CD4-positive, alpha-beta T cell treated with Interleukin-17A for 1 hour (primary cell): ENCODE results near the gene FLNB.

Experiments used
- DNase-seq: peaks from one replicate; pipeline ENCODE4 v3.0.0-alpha.2; 2020

FLNB gene

DNA sequence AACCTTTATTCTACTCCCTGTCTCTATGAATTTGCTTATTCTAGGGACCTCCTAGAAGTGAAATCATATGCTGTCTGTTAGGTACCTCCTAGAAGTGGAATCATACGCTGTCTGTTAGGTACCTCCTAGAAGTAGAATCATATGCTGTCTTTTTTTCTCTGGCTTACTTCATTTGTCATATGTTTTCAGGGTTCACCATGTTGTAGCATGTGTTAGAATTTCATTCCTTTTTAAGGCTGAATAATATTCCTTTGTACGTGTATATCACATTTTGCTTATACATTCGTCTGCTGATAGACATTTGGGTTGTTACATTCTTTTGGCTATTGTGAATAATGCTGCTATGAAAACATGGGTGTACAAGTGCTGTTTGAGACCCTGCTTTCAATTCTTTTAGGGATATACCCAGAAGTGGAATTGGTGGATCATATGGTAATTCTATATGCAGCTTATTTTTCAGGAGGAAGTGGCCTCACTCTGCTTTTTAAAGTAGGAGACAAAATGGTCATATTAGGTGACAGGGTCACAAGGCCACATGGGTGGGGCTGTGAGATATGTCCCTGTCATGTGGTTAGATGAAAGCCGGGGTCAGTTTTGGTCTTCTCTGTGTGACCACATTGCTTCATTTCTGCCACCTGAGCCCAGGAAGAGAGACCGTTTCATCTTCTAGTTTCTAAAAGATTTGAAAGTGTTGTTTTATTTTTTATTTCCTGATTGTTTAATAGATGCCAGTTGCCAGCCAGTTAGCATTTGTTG is 76.7 kb downstream of the FLNB start:
- no peak for DNase-seq

GRCh38 chr3:58085616-58086015 is 77.4 kb downstream of the FLNB start:
- DNase-seq = no peak

GRCh38 chr3:58088501-58088900 is 80.3 kb downstream of the FLNB start:
- no peak for DNase-seq

- no peak for DNase-seq
These were observed 82.1 kb downstream of the FLNB start for GRCh38 chr3:58090351-58090750.

DNA sequence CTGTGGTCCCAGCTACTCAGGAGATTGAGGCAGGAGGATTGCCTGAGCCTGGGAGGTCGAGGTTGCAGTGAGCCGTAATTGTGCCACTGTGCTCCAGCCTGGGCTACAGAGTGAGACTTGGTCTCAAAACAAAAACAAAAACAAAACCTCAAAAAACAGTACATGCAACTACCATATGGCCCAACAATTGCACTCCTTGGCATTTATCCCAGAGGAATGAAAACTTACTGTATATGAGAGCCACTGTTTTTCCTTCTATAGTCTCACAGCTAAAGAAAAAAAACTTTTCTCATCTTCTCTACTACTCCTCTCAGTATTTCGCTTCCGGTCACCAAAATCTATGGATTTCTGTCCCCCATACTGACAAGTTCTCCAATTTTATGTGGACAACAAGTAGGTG is 84.3 kb downstream of the FLNB start:
- no peak for DNase-seq

DNA sequence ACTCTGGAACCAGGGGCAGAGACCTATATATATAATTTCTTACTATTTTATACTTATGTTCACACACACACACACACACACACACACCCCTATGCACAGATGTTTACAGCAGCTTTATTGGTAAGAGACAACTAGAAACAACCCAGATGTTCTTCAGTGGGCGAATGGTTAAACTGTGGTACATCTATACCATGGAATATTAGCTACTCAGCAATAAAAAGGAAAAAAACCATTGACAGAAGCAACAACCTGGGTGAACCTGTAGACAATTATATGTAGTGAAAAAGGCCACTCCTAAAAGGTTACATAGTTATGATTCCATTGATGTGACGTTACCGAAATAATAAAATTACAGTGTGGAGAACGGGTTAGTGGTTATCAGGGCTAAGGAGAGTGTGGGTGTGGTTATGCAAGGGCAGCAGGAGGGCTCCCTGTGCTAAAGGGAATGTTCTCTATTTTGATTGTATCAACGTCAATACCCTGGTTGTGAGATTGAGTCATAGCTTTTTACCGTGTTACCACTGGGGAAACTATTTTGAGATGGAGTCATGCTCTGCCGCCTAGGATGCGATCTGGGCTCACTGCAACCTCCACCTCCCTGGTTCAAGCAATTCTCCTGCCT is 85.5 kb downstream of the FLNB start:
- DNase-seq = no peak

DNA sequence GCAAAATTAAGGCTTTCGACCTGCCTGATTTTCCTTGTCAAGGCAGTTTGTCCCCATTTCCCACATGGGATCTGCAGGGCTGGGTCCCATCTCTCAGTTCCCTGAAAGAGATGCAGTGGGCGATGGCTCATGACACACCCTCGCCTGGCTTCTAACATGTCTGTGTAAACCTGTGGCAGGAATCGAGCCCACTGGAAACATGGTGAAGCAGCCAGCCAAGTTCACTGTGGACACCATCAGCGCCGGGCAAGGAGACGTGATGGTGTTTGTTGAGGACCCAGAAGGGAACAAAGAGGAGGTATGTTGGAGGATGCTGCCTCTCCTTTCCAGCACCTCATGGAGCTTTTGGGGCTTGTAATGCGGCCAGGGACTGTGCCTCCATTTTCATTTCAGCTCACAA is 86.4 kb downstream of the FLNB start:
- no peak for DNase-seq

GRCh38 chr3:58095603-58096138 is 87.4 kb downstream of the FLNB start:
- no peak for DNase-seq

DNA sequence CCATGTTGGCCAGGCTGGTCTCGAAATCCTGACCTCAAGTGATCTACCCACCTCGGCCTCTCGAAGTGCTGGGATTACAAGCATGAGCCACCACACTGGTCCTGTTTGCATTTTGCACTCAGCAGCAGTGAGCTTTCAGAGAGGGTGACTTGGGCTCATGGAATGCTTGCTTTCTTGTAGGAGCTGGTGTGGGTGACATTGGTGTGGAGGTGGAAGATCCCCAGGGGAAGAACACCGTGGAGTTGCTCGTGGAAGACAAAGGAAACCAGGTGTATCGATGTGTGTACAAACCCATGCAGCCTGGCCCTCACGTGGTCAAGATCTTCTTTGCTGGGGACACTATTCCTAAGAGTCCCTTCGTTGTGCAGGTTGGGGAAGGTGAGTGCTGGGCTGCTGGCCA is 90.3 kb downstream of the FLNB start:
- DNase-seq = no peak

- DNase-seq = no peak
These were observed 91.6 kb downstream of the FLNB start for GRCh38 chr3:58099865-58100264.

DNA sequence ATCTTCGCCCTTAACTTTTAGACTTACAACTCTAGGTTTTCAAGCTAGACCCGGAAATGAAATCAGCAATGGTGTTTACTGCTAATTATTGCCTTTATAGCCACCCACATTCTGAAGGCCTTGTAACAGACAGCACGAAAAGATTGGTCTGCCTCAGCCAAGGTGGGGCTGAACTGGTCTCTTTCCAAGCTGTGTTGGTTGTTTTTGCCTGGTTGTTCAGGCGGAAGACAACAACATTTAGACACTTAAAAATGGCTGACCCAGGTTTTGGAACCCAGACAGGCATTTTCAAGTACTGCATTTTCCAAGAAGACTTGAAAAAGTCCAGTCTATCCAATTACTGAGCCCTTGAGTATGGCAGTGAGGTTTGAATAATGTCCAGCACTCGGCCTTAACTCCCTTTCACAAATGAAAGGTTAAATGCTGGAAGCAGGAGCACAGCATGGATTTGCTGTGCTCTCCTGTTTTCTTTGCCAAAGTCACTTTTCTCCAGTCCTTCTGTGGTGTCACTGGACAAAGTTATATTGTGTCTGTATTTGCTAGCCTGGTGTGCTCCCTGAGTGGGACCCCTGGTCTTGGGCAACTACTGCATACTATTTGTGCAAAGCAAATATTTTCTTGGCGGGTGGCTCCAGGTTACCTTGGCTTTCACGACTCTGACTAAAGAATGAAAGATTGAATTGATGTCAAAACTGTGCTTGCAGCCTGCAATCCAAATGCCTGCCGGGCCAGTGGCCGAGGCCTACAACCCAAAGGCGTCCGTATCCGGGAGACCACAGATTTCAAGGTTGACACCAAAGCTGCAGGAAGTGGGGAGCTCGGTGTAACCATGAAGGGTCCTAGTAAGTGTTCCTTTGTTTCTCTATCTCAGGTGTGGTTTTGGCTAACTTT is 93.5 kb downstream of the FLNB start:
- DNase-seq = no peak

DNA sequence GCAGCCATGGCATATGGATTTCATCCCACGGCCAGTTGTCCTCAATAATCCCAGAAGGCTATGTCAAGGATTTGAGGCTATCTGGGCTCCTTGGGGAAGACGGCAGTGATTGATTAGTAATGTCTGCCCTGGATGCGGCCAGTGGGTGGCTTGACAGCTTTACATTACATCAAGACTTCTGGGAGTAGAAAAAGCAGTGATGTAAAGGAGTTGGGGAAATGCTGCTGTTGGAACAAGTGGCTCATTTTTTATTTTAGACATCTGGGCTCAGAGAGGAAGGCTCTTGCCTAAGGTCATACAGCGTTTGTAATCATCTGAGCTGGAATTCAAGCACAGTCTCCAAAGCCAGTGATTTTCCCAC is 94.1 kb downstream of the FLNB start:
- DNase-seq = no peak

DNA sequence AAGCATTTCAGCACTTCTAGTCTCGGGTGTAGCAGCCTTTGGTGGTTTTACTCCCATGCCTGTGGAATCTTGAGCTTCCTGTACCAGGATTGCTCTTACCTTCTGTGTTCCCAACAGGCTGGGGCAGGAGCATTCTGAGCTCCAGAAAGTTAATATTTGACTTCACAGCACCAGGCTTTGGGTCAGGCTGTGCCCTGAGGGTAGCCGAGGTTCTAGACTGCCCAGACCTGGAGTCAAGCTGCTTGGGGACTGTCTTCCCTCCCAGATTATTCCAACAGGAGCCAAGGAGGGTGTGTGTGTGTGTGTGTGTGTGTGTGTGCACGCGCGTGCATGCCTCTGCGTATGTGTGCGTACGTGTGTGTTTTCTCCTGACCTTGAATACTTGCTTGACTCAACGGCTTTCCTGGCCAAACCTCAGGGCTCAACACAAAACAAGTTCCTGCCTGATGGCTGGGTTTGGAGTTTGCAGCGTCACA is 94.8 kb downstream of the FLNB start:
- no peak for DNase-seq

DNA sequence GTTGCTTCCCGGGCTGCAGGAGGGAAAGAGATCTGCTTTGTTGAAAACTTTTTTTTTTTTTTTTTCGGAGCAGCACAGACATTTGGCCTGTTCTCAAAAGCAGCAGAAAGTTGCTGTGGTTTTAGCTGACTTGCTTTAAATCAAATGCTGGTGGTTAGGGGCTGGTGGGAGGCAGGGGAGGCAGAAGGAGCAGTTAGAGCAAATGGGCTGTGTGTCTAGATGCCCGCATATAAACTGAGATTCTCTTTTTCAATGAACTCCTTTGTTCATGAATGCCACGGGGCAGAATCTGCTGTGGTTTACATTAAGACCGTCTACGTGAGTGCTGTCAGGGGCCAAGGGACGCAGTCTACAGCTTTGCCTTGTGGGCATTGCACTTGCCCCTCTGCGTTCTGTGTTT is 95.9 kb downstream of the FLNB start:
- no peak for DNase-seq

GRCh38 chr3:58104712-58105111 is 96.5 kb downstream of the FLNB start:
- DNase-seq = no peak

GRCh38 chr3:58105196-58105595 is 97.0 kb downstream of the FLNB start:
- no peak for DNase-seq

- no peak for DNase-seq
These were observed 97.8 kb downstream of the FLNB start for GRCh38 chr3:58106061-58106460.

- no peak for DNase-seq
These were observed 98.4 kb downstream of the FLNB start for GRCh38 chr3:58106640-58107039.

DNA sequence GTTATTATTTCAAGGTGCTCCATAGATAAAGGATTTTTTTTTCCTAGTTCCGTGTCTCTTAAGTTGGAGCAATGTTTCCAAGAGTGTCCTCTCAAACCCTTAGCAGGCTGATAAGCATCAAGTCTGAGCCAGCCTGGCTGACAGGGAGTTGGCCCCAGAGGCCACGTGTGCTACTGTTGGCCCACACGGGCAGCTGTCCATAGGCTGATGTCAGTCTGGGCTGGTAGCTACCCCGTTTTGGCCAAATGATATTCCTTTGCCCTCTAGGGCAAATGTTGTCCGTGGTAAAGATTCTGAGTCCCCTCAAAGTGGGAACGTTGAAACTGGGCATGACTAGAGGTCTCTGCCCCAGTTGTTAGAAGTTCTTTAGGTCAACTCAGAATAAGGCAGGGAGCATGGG is 99.4 kb downstream of the FLNB start:
- DNase-seq = no peak

DNA sequence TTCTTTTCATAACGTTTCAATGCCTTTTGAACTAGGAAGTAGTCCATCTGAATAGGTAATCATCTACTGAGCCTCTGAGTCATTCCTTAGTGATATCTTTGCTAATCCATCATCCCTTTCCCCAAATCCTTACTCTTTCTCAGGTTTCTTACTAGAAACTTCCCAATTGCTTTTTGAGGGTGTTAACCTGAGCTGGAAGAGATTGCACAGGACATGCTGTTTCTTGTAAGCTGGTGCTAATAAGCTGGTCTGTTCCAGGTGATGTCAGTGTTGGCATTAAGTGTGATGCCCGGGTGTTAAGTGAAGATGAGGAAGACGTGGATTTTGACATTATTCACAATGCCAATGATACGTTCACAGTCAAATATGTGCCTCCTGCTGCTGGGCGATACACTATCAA is 101.5 kb downstream of the FLNB start:
- DNase-seq = no peak

DNA sequence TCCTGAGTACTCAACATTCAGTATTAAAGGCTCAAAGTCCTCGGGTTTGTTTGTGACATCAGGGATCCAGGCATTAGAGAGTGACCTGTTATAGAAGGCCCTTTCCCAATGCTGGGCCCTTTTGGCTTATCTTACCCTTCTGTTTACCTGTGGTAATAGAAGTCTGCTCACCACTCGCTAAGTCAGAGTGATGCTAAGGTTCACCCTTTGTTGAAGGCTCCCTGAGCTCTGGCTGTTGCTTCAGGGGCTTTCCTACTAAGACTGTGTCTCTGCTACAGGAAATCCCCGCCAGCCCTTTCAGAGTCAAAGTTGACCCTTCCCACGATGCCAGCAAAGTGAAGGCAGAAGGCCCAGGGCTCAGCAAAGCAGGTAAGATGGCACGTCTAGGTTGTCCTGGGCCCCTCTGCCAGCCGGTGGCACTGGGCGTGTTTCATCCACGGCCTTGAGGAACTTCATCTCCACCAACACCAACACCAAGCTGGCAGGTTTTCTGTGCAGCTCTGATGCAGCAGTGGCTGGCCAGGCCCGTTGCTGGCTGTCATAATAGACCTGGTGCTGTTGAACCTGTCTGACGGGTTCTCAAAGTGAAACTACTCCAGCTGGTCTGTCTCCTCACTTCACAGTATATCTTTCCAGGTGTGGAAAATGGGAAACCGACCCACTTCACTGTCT is 103.4 kb downstream of the FLNB start:
- DNase-seq = peak; percentile 30

- no peak for DNase-seq
These were observed 103.9 kb downstream of the FLNB start for GRCh38 chr3:58112185-58112535.

- DNase-seq = no peak
These were observed 107.0 kb downstream of the FLNB start for GRCh38 chr3:58115175-58115574.
